Measurements from ENCODE around the gene SUV39H1.
A peak's percentile ranks its signal among the peaks of the same experiment; 100 is the strongest.
"Not testable (repeated sequence)": the region's sequence is repeated elsewhere in the genome, so short reads cannot be mapped to it uniquely, and the experiment has no call there.

The SUV39H1 gene

GRCh38 chrX:48688531-48689150, 7.9 kb upstream of the SUV39H1 start:
- no peak for DNase-seq (ENCODE audit: low spot score)

GRCh38 chrX:48689208-48689920, 7.2 kb upstream of the SUV39H1 start:
- DNase-seq (ENCODE audit: low spot score): no peak

- not testable (repeated sequence) for DNase-seq (ENCODE audit: low spot score)
These were observed 4.8 kb upstream of the SUV39H1 start for GRCh38 chrX:48691746-48692145.

GRCh38 chrX:48694776-48695533, 1.6 kb upstream of the SUV39H1 start:
- DNase-seq (ENCODE audit: low spot score): no peak

- no peak for DNase-seq (ENCODE audit: low spot score)
These were observed 1.0 kb upstream of the SUV39H1 start for GRCh38 chrX:48695534-48695896.

- no peak for DNase-seq (ENCODE audit: low spot score)
These were observed 621 bp upstream of the SUV39H1 start for GRCh38 chrX:48695925-48696300.

GRCh38 chrX:48696909-48697727, 584 bp downstream of the SUV39H1 start:
- DNase-seq (ENCODE audit: low spot score): no peak

- no peak for DNase-seq (ENCODE audit: low spot score)
These were observed 1.8 kb downstream of the SUV39H1 start for GRCh38 chrX:48698306-48698705.

GRCh38 chrX:48700246-48700645, 3.7 kb downstream of the SUV39H1 start:
- DNase-seq (ENCODE audit: low spot score): no peak

GRCh38 chrX:48700951-48701653, 4.6 kb downstream of the SUV39H1 start:
- DNase-seq (ENCODE audit: low spot score): no peak

GRCh38 chrX:48702032-48702431, 5.5 kb downstream of the SUV39H1 start:
- no peak for DNase-seq (ENCODE audit: low spot score)

GRCh38 chrX:48702716-48703115, 6.2 kb downstream of the SUV39H1 start:
- DNase-seq (ENCODE audit: low spot score): no peak

- no peak for DNase-seq (ENCODE audit: low spot score)
These were observed 6.7 kb downstream of the SUV39H1 start for GRCh38 chrX:48703228-48703627.

GRCh38 chrX:48703642-48704481, 7.3 kb downstream of the SUV39H1 start:
- peak; percentile 25 for DNase-seq (ENCODE audit: low spot score)

GRCh38 chrX:48705871-48706270, 9.3 kb downstream of the SUV39H1 start:
- no peak for DNase-seq (ENCODE audit: low spot score)

- DNase-seq (ENCODE audit: low spot score): no peak
These were observed 13.1 kb downstream of the SUV39H1 start for GRCh38 chrX:48709522-48710112.

GRCh38 chrX:48711162-48711928, 14.8 kb downstream of the SUV39H1 start:
- no peak for DNase-seq (ENCODE audit: low spot score)

- DNase-seq (ENCODE audit: low spot score): no peak
These were observed 15.5 kb downstream of the SUV39H1 start for GRCh38 chrX:48711929-48712505.

- no peak for DNase-seq (ENCODE audit: low spot score)
These were observed 17.3 kb downstream of the SUV39H1 start for GRCh38 chrX:48713847-48714246.

Measured in LoVo (cell line).